HG03108 (cell line): ENCODE data around the gene SCGB3A1.

ENCODE experiments used
- ATAC-seq: cut with Tn5 transposase; IDR thresholded peaks from one replicate; pipeline ENCODE4 v1.9.1; 2021; ENCODE audit warnings: moderate library complexity; ENCODE audit not compliant: unreplicated experiment

Gene SCGB3A1

GRCh38 chr5:180590543-180591310 lies 572 bp downstream of the SCGB3A1 start:
- ATAC-seq: no peak

- no peak for ATAC-seq
Measured at GRCh38 chr5:180589771-180590542, 1.3 kb downstream of the SCGB3A1 start.

GRCh38 chr5:180586870-180587269 lies 4.4 kb downstream of the SCGB3A1 start:
- no peak for ATAC-seq

- no peak for ATAC-seq
Measured at GRCh38 chr5:180586204-180586603, 5.1 kb downstream of the SCGB3A1 start.

GRCh38 chr5:180583738-180584137 lies 7.6 kb downstream of the SCGB3A1 start:
- ATAC-seq: no peak

GRCh38 chr5:180580681-180581080 lies 10.6 kb downstream of the SCGB3A1 start:
- ATAC-seq: no peak

GRCh38 chr5:180575571-180575970 lies 15.7 kb downstream of the SCGB3A1 start:
- no peak for ATAC-seq

- no peak for ATAC-seq
Measured at GRCh38 chr5:180568914-180569313, 22.4 kb downstream of the SCGB3A1 start.

GRCh38 chr5:180563994-180564393 lies 27.3 kb downstream of the SCGB3A1 start:
- no peak for ATAC-seq

- ATAC-seq: no peak
Measured at GRCh38 chr5:180558232-180558631, 33.1 kb downstream of the SCGB3A1 start.

GRCh38 chr5:180557217-180557809 lies 34.0 kb downstream of the SCGB3A1 start:
- no peak for ATAC-seq

GRCh38 chr5:180555168-180555921 lies 36.0 kb downstream of the SCGB3A1 start:
- no peak for ATAC-seq

GRCh38 chr5:180553530-180553929 lies 37.8 kb downstream of the SCGB3A1 start:
- ATAC-seq: no peak

GRCh38 chr5:180548563-180548962 lies 42.7 kb downstream of the SCGB3A1 start:
- ATAC-seq: no peak

GRCh38 chr5:180545248-180545647 lies 46.1 kb downstream of the SCGB3A1 start:
- ATAC-seq: no peak

GRCh38 chr5:180541710-180542109 lies 49.6 kb downstream of the SCGB3A1 start:
- no peak for ATAC-seq
